Tibial artery (tissue), 4 donors: Measurements from ENCODE around the gene FAN1.
"Not testable (repeated sequence)": the region's sequence is repeated elsewhere in the genome, so short reads cannot be mapped to it uniquely, and the experiment has no call there.

Experiments used
- DNase-seq, 2 donors: peaks; one replicate each; pipeline ENCODE4 v3.0.0-alpha.2; 2019
- H3K27ac ChIP-seq, 2 donors: fragments of 200-600 bp; sonication (generic) in 1 of 2; 1 replicate in 1 of 2; 2 replicates in 1 of 2; pipeline ENCODE4 v1.5.1; 2018 to 2019; ENCODE audit warnings: mild to moderate bottlenecking in 1 of 2
- H3K27me3 ChIP-seq, 2 donors: fragments of 200-600 bp; sonication (generic) in 1 of 2; one replicate each; pipeline versions ENCODE4 v1.5.1 to v1.6.0; 2016 to 2019
- H3K36me3 ChIP-seq, 3 donors: fragments of 200-600 bp; sonication (generic) in 2 of 3; one replicate each; pipeline ENCODE4 v1.5.1; 2016 to 2019; ENCODE audit warnings: mild to moderate bottlenecking in 2 of 3
- H3K4me1 ChIP-seq, 4 donors: fragments of 200-600 bp; sonication (generic) in 2 of 4; 1 replicate in 3 of 4; 2 replicates in 1 of 4; pipeline ENCODE4 v1.5.1; 2016 to 2019
- H3K4me3 ChIP-seq, 2 donors: fragments of 200-600 bp; sonication (generic) in 1 of 2; 1 replicate in 1 of 2; 2 replicates in 1 of 2; pipeline ENCODE4 v1.5.1; 2018 to 2019; ENCODE audit warnings: mild to moderate bottlenecking in 2 of 2
- H3K9me3 ChIP-seq, 3 donors: fragments of 200-600 bp; sonication (generic) in 1 of 3; one replicate each; pipeline ENCODE4 v1.5.1; 2016 to 2019
- intact Hi-C: fragments of 100-400 bp; cut with DNase I; formaldehyde crosslinking; loops from one replicate; pipeline ENCODE4 v1.15.0; 2023; ENCODE audit warnings: low total_unique reads
- TF ChIP-seq, protein P1 (sequence below), 2 experiments: fragments of 200-600 bp in 1 of 2; fragments of 450-650 bp in 1 of 2; IDR thresholded peaks; one replicate each; pipeline ENCODE4 v1.5.1; 2017 to 2019; ENCODE audit warnings: antibody characterized with exemption in 2 of 2, mild to moderate bottlenecking in 1 of 2, moderate library complexity in 1 of 2

FAN1 gene

DNA sequence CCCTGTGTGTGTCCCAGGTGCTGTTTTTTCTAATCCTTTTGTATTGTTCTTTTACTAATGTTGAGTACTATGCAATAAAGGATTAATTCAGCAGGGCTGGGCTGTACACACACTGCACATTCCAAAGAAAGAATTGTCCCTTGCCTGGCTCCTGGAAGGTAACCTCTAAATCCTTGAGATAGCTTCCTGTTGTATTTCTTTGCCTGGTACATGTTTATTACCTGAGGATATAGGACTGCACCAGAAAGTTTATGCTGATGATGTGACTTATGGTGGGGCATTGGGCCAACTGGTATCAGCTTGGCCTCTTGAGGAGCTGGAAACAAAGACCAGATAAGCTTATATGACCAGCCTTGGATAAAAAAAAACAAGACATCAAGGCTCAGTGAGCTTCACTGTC is 26.6 kb upstream of the FAN1 start:
- TF ChIP-seq, protein P1, sequence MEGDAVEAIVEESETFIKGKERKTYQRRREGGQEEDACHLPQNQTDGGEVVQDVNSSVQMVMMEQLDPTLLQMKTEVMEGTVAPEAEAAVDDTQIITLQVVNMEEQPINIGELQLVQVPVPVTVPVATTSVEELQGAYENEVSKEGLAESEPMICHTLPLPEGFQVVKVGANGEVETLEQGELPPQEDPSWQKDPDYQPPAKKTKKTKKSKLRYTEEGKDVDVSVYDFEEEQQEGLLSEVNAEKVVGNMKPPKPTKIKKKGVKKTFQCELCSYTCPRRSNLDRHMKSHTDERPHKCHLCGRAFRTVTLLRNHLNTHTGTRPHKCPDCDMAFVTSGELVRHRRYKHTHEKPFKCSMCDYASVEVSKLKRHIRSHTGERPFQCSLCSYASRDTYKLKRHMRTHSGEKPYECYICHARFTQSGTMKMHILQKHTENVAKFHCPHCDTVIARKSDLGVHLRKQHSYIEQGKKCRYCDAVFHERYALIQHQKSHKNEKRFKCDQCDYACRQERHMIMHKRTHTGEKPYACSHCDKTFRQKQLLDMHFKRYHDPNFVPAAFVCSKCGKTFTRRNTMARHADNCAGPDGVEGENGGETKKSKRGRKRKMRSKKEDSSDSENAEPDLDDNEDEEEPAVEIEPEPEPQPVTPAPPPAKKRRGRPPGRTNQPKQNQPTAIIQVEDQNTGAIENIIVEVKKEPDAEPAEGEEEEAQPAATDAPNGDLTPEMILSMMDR (IDR thresholded peaks at IDR 0.05): no peak
- no peak overlapping the region for H3K27ac ChIP-seq
- no peaks in the 10 kb centered on the region for H3K36me3 ChIP-seq
- H3K27me3 ChIP-seq: no peaks in the 10 kb centered on the region
- intact Hi-C loops: no loop called here
- H3K9me3 ChIP-seq: no peaks in the 10 kb centered on the region
- no peaks in the 10 kb centered on the region for H3K4me1 ChIP-seq
- DNase-seq: no peak
- H3K4me3 ChIP-seq: no peak overlapping the region

DNA sequence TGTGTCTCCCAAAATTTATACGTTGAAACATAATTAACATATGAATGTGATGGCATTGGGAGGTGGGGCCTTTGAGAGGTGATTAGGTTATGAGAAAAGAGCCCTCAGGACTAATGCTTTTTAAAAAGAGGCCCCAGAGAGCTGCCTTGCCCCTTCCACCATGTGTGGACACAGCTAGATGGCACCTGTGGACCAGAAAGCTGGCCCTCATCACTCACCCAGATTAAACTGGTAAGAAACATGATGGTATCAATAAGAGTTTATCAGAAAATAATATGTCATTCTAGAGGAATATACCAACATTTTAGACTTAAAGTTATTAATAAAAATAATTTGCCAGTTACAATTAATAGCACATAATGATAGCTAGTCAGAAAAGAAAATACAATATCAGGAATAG is 25.2 kb upstream of the FAN1 start:
- Histone ChIP-seq H3K9me3 (no peaks in the 10 kb centered on the region), H3K4me3 (no peak overlapping the region), H3K27me3 (no peaks in the 10 kb centered on the region), H3K36me3 (no peaks in the 10 kb centered on the region), H3K4me1 (no peaks in the 10 kb centered on the region), H3K27ac (no peak overlapping the region)
- TF ChIP-seq, protein P1 (IDR thresholded peaks at IDR 0.05): no peak
- DNase-seq: no peak
- intact Hi-C loops: no loop called here

DNA sequence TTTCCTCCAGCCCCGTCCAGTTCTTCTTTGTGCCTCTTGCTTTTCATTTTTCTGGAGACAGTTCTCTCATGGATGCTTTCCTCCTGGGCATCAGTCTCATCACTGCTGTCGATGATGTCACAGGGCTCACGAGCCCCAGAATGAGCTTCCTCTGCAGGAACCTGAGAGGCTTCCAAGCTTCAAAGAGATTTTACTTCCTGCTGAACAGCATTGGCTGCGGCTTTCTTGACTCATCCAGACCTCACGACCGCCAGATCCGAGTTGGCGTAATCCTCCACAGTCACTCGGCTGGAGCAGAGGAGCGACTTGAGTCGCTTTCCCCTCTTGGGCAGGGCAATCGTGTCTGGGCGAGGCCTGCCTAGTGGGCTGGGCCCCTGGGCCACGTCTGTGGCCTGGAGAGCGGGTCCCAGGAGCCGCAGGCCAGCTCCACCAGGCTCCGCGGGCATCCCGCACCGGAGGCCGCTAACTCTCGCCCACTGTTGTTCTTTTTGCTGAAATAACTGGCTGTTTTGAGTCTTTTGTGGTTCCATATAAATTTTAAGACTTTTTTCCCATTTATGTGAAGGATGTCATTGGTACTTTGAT is 20.8 kb upstream of the FAN1 start:
- intact Hi-C loops: no loop called here
- no peak for DNase-seq
- H3K4me3 ChIP-seq: no peak overlapping the region
- no peaks in the 10 kb centered on the region for H3K4me1 ChIP-seq
- no peaks in the 10 kb centered on the region for H3K27me3 ChIP-seq
- no peaks in the 10 kb centered on the region for H3K9me3 ChIP-seq
- no peak overlapping the region for H3K27ac ChIP-seq
- no peaks in the 10 kb centered on the region for H3K36me3 ChIP-seq
- TF ChIP-seq, protein P1 (IDR thresholded peaks at IDR 0.05): no peak

DNA sequence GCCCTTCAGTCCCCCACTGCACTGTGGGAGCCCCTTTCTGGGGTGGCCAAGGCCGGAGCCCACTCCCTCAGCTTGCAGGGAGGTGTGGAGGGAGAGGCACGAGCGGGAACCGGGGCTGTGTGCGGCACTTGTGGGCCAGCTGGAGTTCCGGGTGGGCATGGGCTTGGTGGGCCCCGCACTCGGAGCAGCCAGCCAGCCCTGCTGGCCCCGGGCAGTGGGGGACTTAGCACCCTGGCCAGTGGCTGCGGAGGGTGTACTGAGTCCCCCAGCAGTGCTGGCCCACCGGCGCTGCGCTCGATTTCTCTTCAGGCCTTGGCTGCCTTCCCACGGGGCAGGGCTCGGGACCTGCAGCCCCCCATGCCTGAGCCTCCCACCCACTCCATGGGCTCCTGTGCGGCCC is 20.0 kb upstream of the FAN1 start:
- H3K36me3 ChIP-seq, H3K4me3 ChIP-seq, H3K27ac ChIP-seq, H3K4me1 ChIP-seq, intact Hi-C loops, H3K27me3 ChIP-seq, H3K9me3 ChIP-seq, DNase-seq: not testable (repeated sequence)

DNA sequence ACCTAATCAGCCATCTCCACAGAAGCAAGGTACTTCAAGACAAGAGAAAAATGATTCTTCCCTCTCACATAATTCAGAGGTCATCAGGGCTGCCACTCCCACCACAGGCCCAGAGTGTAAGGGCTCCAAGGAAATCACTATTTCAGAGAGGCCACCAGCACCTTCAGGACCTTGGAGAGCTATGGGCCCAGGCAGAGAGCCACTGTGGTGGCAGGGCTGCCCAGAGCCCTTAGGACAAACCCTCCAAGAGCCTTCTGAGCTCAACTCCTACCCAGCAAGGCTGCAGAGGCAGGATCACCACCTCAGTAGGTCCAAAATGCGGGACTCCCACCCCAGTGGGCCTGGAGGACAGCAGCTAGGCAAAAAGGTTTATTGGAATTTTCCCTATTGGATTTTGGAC is 17.9 kb upstream of the FAN1 start:
- no peaks in the 10 kb centered on the region for H3K36me3 ChIP-seq
- intact Hi-C loops: no loop called here
- no peak overlapping the region for H3K4me3 ChIP-seq
- no peaks in the 10 kb centered on the region for H3K27me3 ChIP-seq
- no peak overlapping the region for H3K27ac ChIP-seq
- no peaks in the 10 kb centered on the region for H3K4me1 ChIP-seq
- TF ChIP-seq, protein P1 (IDR thresholded peaks at IDR 0.05): no peak
- no peaks in the 10 kb centered on the region for H3K9me3 ChIP-seq
- DNase-seq: no peak

DNA sequence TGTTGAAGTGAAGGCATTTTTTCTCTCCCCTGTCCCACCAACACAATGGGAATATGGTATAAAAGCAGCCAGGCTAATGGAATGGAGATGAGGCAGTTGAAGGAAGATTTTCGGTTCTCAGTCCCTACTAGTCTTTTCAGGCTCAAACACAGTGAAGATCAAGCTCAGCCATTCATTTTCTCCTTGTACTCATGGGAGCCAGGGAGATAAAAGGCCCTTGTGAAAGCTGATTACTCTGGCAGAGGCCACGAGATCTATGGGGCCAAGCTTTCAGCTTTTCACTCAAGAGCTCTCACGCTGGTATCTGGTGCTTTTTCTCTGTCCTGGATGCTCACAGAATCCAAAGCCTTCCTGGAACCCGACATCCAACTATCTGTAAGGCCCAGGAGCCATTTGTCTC is 14.5 kb upstream of the FAN1 start:
- Histone ChIP-seq H3K4me3 (no peak overlapping the region), H3K27ac (no peak overlapping the region), H3K36me3 (no peaks in the 10 kb centered on the region), H3K9me3 (no peaks in the 10 kb centered on the region), H3K27me3 (no peaks in the 10 kb centered on the region), H3K4me1 (no peaks in the 10 kb centered on the region)
- TF ChIP-seq, protein P1 (IDR thresholded peaks at IDR 0.05): no peak
- DNase-seq: no peak
- intact Hi-C loops: no loop called here
